Measurements from ENCODE around the gene TAGLN3. TPM values are rescaled to one million over a fixed set of nuclear protein-coding genes. Genes with fewer than 3 reads are reported as not detected.
A peak's percentile ranks its signal among the peaks of the same experiment; 100 is the strongest.

Gene TAGLN3
- total and polyA plus RNA-seq, 9 donors, result 3.1 to 6.4 (median 3.5) TPM

- Histone ChIP-seq H3K4me1 (ENCODE audit: control insufficient read depth, insufficient read depth, low read length) (no peaks in the 10 kb centered on the region), H3K9me3 (replicated peaks; ENCODE audit: control insufficient read depth, low read depth, low read length) (no peaks in the 10 kb centered on the region), H3K36me3 (ENCODE audit: control insufficient read depth, insufficient read depth, low read length) (peaks cover 9% of the 10 kb centered on the region), H3K27me3 (ENCODE audit: control insufficient read depth, insufficient read depth, low read length) (no peaks in the 10 kb centered on the region), H3K27ac (ENCODE audit: low read length) (no peak overlapping the region), H3K4me3 (ENCODE audit: low read length) (no peak overlapping the region)
- WGBS (ENCODE audit: insufficient coverage), result no CpG with 5 or more reads among the region's 3 CpGs
- no peak for DNase-seq
Measured at GRCh38 chr3:111972891-111973290, 25.8 kb upstream of the TAGLN3 start.

- no peak for DNase-seq
- Histone ChIP-seq H3K4me3 (ENCODE audit: low read length) (no peak overlapping the region), H3K27ac (ENCODE audit: low read length) (no peak overlapping the region), H3K9me3 (replicated peaks; ENCODE audit: control insufficient read depth, low read depth, low read length) (no peaks in the 10 kb centered on the region), H3K4me1 (ENCODE audit: control insufficient read depth, insufficient read depth, low read length) (no peaks in the 10 kb centered on the region), H3K36me3 (ENCODE audit: control insufficient read depth, insufficient read depth, low read length) (peaks cover 9% of the 10 kb centered on the region), H3K27me3 (ENCODE audit: control insufficient read depth, insufficient read depth, low read length) (no peaks in the 10 kb centered on the region)
- WGBS (ENCODE audit: insufficient coverage), result no CpG with 5 or more reads among the region's 2 CpGs
Measured at GRCh38 chr3:111975131-111975530, 23.6 kb upstream of the TAGLN3 start.

GRCh38 chr3:111976254-111976653 lies 22.5 kb upstream of the TAGLN3 start:
- no peak overlapping the region for H3K27ac ChIP-seq (ENCODE audit: low read length)
- no CpG with 5 or more reads among the region's 2 CpGs for WGBS (ENCODE audit: insufficient coverage)

GRCh38 chr3:111978583-111979433 lies 19.9 kb upstream of the TAGLN3 start, which contains the start of gene ABHD10:
ABHD10 (plus strand) TSS chr3:111979026; CDS start chr3:111979062, 36 bp downstream.
- Histone ChIP-seq H3K27ac (ENCODE audit: low read length) (peak within 1 kb of the TSS; percentile 82), H3K4me1 (ENCODE audit: control insufficient read depth, insufficient read depth, low read length) (peaks cover 4% of the 10 kb centered on the region), H3K9me3 (replicated peaks; ENCODE audit: control insufficient read depth, low read depth, low read length) (no peaks in the 10 kb centered on the region), H3K4me3 (ENCODE audit: low read length) (peak within 1 kb of the TSS; percentile 75), H3K27me3 (ENCODE audit: control insufficient read depth, insufficient read depth, low read length) (no peaks in the 10 kb centered on the region), H3K36me3 (ENCODE audit: control insufficient read depth, insufficient read depth, low read length) (peaks cover 3% of the 10 kb centered on the region)
- 2% methylated on average over 46 of the region's 61 CpGs for WGBS (ENCODE audit: insufficient coverage)
- peak; percentile 99 for DNase-seq

More at GRCh38 chr3:111976254-111976653, 22.5 kb upstream of the TAGLN3 start:
- no peak for DNase-seq
- Histone ChIP-seq H3K4me3 (ENCODE audit: low read length) (no peak overlapping the region), H3K36me3 (ENCODE audit: control insufficient read depth, insufficient read depth, low read length) (peaks cover 6% of the 10 kb centered on the region), H3K27me3 (ENCODE audit: control insufficient read depth, insufficient read depth, low read length) (no peaks in the 10 kb centered on the region), H3K9me3 (replicated peaks; ENCODE audit: control insufficient read depth, low read depth, low read length) (no peaks in the 10 kb centered on the region), H3K4me1 (ENCODE audit: control insufficient read depth, insufficient read depth, low read length) (peaks cover 4% of the 10 kb centered on the region)

GRCh38 chr3:111979434-111980038 lies 19.2 kb upstream of the TAGLN3 start:
- Histone ChIP-seq H3K27me3 (ENCODE audit: control insufficient read depth, insufficient read depth, low read length) (no peaks in the 10 kb centered on the region), H3K36me3 (ENCODE audit: control insufficient read depth, insufficient read depth, low read length) (no peaks in the 10 kb centered on the region), H3K27ac (ENCODE audit: low read length) (peak overlapping the region; percentile 82), H3K4me1 (ENCODE audit: control insufficient read depth, insufficient read depth, low read length) (peaks cover 4% of the 10 kb centered on the region), H3K4me3 (ENCODE audit: low read length) (peak overlapping the region; percentile 75), H3K9me3 (replicated peaks; ENCODE audit: control insufficient read depth, low read depth, low read length) (no peaks in the 10 kb centered on the region)
- no CpG with 5 or more reads among the region's 5 CpGs for WGBS (ENCODE audit: insufficient coverage)
- DNase-seq, result peak; percentile 41

- H3K27ac ChIP-seq (ENCODE audit: low read length), result no peak overlapping the region
- H3K4me3 ChIP-seq (ENCODE audit: low read length), result no peak overlapping the region
- no peak for DNase-seq
- 92% methylated on average over 3 of the region's 10 CpGs for WGBS (ENCODE audit: insufficient coverage)
- no peaks in the 10 kb centered on the region for H3K27me3 ChIP-seq (ENCODE audit: control insufficient read depth, insufficient read depth, low read length)
- H3K36me3 ChIP-seq (ENCODE audit: control insufficient read depth, insufficient read depth, low read length), result no peaks in the 10 kb centered on the region
- peaks cover 4% of the 10 kb centered on the region for H3K4me1 ChIP-seq (ENCODE audit: control insufficient read depth, insufficient read depth, low read length)
- H3K9me3 ChIP-seq (replicated peaks; ENCODE audit: control insufficient read depth, low read depth, low read length), result no peaks in the 10 kb centered on the region
Measured at GRCh38 chr3:111980716-111981456, 17.8 kb upstream of the TAGLN3 start.

- Histone ChIP-seq H3K27ac (ENCODE audit: low read length) (no peak overlapping the region), H3K4me3 (ENCODE audit: low read length) (no peak overlapping the region), H3K4me1 (ENCODE audit: control insufficient read depth, insufficient read depth, low read length) (peaks cover 4% of the 10 kb centered on the region), H3K27me3 (ENCODE audit: control insufficient read depth, insufficient read depth, low read length) (no peaks in the 10 kb centered on the region), H3K9me3 (replicated peaks; ENCODE audit: control insufficient read depth, low read depth, low read length) (no peaks in the 10 kb centered on the region), H3K36me3 (ENCODE audit: control insufficient read depth, insufficient read depth, low read length) (no peaks in the 10 kb centered on the region)
- DNase-seq, result no peak
- WGBS (ENCODE audit: insufficient coverage), result no CpG with 5 or more reads among the region's 3 CpGs
Measured at GRCh38 chr3:111981457-111981763, 17.3 kb upstream of the TAGLN3 start.

- H3K27ac ChIP-seq (ENCODE audit: low read length), result no peak overlapping the region
- no peak overlapping the region for H3K4me3 ChIP-seq (ENCODE audit: low read length)
- peaks cover 4% of the 10 kb centered on the region for H3K4me1 ChIP-seq (ENCODE audit: control insufficient read depth, insufficient read depth, low read length)
- no peaks in the 10 kb centered on the region for H3K9me3 ChIP-seq (replicated peaks; ENCODE audit: control insufficient read depth, low read depth, low read length)
- no CpG with 5 or more reads among the region's 2 CpGs for WGBS (ENCODE audit: insufficient coverage)
- no peak for DNase-seq
- H3K36me3 ChIP-seq (ENCODE audit: control insufficient read depth, insufficient read depth, low read length), result peaks cover 10% of the 10 kb centered on the region
- no peaks in the 10 kb centered on the region for H3K27me3 ChIP-seq (ENCODE audit: control insufficient read depth, insufficient read depth, low read length)
Measured at GRCh38 chr3:111984636-111985298, 14.0 kb upstream of the TAGLN3 start.

- H3K27me3 ChIP-seq (ENCODE audit: control insufficient read depth, insufficient read depth, low read length), result no peaks in the 10 kb centered on the region
Measured at GRCh38 chr3:111986800-111987199, 11.9 kb upstream of the TAGLN3 start.

More at GRCh38 chr3:111986800-111987199, 11.9 kb upstream of the TAGLN3 start:
- no peaks in the 10 kb centered on the region for H3K4me1 ChIP-seq (ENCODE audit: control insufficient read depth, insufficient read depth, low read length)
- WGBS (ENCODE audit: insufficient coverage), result 70% methylated on average over 2 of the region's 3 CpGs
- no peaks in the 10 kb centered on the region for H3K9me3 ChIP-seq (replicated peaks; ENCODE audit: control insufficient read depth, low read depth, low read length)
- no peak overlapping the region for H3K27ac ChIP-seq (ENCODE audit: low read length)
- DNase-seq, result no peak
- no peak overlapping the region for H3K4me3 ChIP-seq (ENCODE audit: low read length)
- H3K36me3 ChIP-seq (ENCODE audit: control insufficient read depth, insufficient read depth, low read length), result peaks cover 14% of the 10 kb centered on the region
